HCT116 (cell line): ENCODE measurements around the gene COPG2. TPM values are rescaled to one million over a fixed set of nuclear protein-coding genes. Genes with fewer than 3 reads are reported as not detected.

Experiments
- ATAC-seq: fragments of 200-7000 bp; cut with Tn5 transposase; 2 replicates; pipeline ENCODE4 v1.9.1; 2020; ENCODE audit warnings: mild to moderate bottlenecking, moderate library complexity
- BruUV-seq: library from RNA; stranded (reverse); fragments of 400-500 nt; replicated peaks from 2 replicates; lab custom pipeline; 2021; lab: Mats Ljungman, UMichigan
- CTCF ChIA-PET: fragments of 300-600 bp; sonication (Branson Sonifier 250); formaldehyde crosslinking; loops from one replicate; lab custom pipeline; 2021; ENCODE audit warnings: antibody characterized with exemption; lab: Charles Lee
- POLR2A ChIA-PET: fragments of 300-600, 350-600 bp; sonication (Branson Sonifier 250); formaldehyde crosslinking; loops from one replicate; lab custom pipeline; 2021; ENCODE audit warnings: antibody characterized with exemption; lab: Charles Lee
- RAD21 ChIA-PET, 2 experiments: fragments of 300-600 bp; sonication (Branson Sonifier 250); formaldehyde crosslinking; loops; one replicate each; lab custom pipeline; 2023; ENCODE audit warnings: low total read pairs in 2 of 2; ENCODE audit not compliant: uncharacterized antibody in 2 of 2, unreplicated experiment in 2 of 2, low non-redundant PET in 1 of 2; lab: Charles Lee
- DNase-seq: peaks from one replicate; pipeline ENCODE4 v3.0.0-alpha.2; 2010; ENCODE audit warnings: low read depth, low spot score
- H2AFZ ChIP-seq: fragments of 200-600 bp; shearing (Covaris generic), sonication (generic); 2 replicates; pipeline ENCODE4 v1.6.1; 2017; ENCODE audit warnings: low read depth, mixed run types, mixed read lengths, antibody characterized with exemption, low read length; ENCODE audit not compliant: poor library complexity, severe bottlenecking
- H3K27ac ChIP-seq: 2 replicates; pipeline ENCODE4 v1.5.1; 2012; ENCODE audit warnings: low read depth, low read length
- H3K27me3 ChIP-seq: fragments of 200-600 bp; sonication (generic); 2 replicates; pipeline ENCODE4 v1.6.1; 2016; ENCODE audit warnings: mixed run types, low read length, mixed read lengths; ENCODE audit not compliant: insufficient read depth
- H3K36me3 ChIP-seq, 2 experiments: fragments of 200-500 bp in 1 of 2; fragments of 200-600 bp in 1 of 2; sonication (Bioruptor generic) in 1 of 2; sonication (generic) in 1 of 2; 2 replicates each; pipeline versions ENCODE4 v1.5.1 to v1.6.1; 2014 to 2016; ENCODE audit warnings: low read length in 2 of 2, inconsistent platforms in 1 of 2, mixed read lengths in 1 of 2, mixed run types in 1 of 2; ENCODE audit not compliant: insufficient read depth in 2 of 2, control insufficient read depth in 1 of 2
- H3K4me1 ChIP-seq, 2 experiments: fragments of 200-600 bp in 1 of 2; sonication (generic) in 1 of 2; 2 replicates each; pipeline versions ENCODE4 v1.5.1 to v1.6.1; 2012 to 2017; ENCODE audit warnings: low read length in 2 of 2, inconsistent platforms in 1 of 2, mild to moderate bottlenecking in 1 of 2, mixed read lengths in 1 of 2, mixed run types in 1 of 2, moderate library complexity in 1 of 2; ENCODE audit not compliant: insufficient read depth in 2 of 2, control insufficient read depth in 1 of 2
- H3K4me2 ChIP-seq: fragments of 200-600 bp; sonication (generic); 2 replicates; pipeline ENCODE4 v1.6.1; 2017; ENCODE audit warnings: mixed run types, low read length, mixed read lengths
- H3K4me3 ChIP-seq, 2 experiments: fragments of 200-600 bp in 1 of 2; sonication (generic) in 1 of 2; replicated peaks in 1 of 2; 2 replicates each; pipeline ENCODE4 v1.5.1; 2011 to 2016; ENCODE audit warnings: low read length in 2 of 2, control low read depth in 1 of 2, low read depth in 1 of 2, mild to moderate bottlenecking in 1 of 2, mixed read lengths in 1 of 2, mixed run types in 1 of 2
- H3K79me2 ChIP-seq: fragments of 200-600 bp; sonication (generic); 2 replicates; pipeline ENCODE4 v1.6.1; 2017; ENCODE audit warnings: mild to moderate bottlenecking, mixed run types, low read length, moderate library complexity, mixed read lengths; ENCODE audit not compliant: insufficient read depth
- H3K9ac ChIP-seq: fragments of 200-600 bp; sonication (generic); 2 replicates; pipeline ENCODE4 v1.6.1; 2016; ENCODE audit warnings: low read length, mixed read lengths
- H3K9me2 ChIP-seq: fragments of 200-600 bp; sonication (generic), shearing (Covaris generic); 2 replicates; pipeline ENCODE4 v1.6.1; 2017; ENCODE audit warnings: mixed run types, mild to moderate bottlenecking, moderate library complexity; ENCODE audit not compliant: insufficient read depth
- H3K9me3 ChIP-seq, 2 experiments: fragments of 200-500 bp in 1 of 2; fragments of 200-600 bp in 1 of 2; sonication (Bioruptor generic) in 1 of 2; sonication (generic) in 1 of 2; 2 replicates each; pipeline ENCODE4 v1.6.1; 2014 to 2017; ENCODE audit warnings: low read length in 2 of 2, mixed read lengths in 2 of 2, inconsistent platforms in 1 of 2, low read depth in 1 of 2, mild to moderate bottlenecking in 1 of 2, mixed run types in 1 of 2, moderate library complexity in 1 of 2; ENCODE audit not compliant: control insufficient read depth in 1 of 2, insufficient read depth in 1 of 2
- H4K20me1 ChIP-seq: fragments of 200-600 bp; sonication (generic), shearing (Covaris generic); 2 replicates; pipeline ENCODE4 v1.6.1; 2017; ENCODE audit warnings: mixed run types, mild to moderate bottlenecking, moderate library complexity; ENCODE audit not compliant: insufficient read depth
- CBX3 ChIP-seq: IDR thresholded peaks from 2 replicates; pipeline ENCODE4 v1.6.1; 2012; ENCODE audit warnings: low read depth
- EGR1 ChIP-seq: IDR thresholded peaks from 2 replicates; pipeline ENCODE4 v1.6.1; 2012; ENCODE audit warnings: low read depth
- ELF1 ChIP-seq: IDR thresholded peaks from 2 replicates; pipeline ENCODE4 v1.6.1; 2012; ENCODE audit warnings: low read depth, borderline replicate concordance
- EZH2 ChIP-seq: fragments of 200-600 bp; sonication (generic); IDR thresholded peaks from 2 replicates; pipeline ENCODE4 v1.6.1; 2017; ENCODE audit warnings: antibody characterized with exemption, mixed run types
- POLR2A ChIP-seq: IDR thresholded peaks from 2 replicates; pipeline ENCODE4 v1.7.0; 2011; ENCODE audit warnings: borderline replicate concordance; ENCODE audit not compliant: insufficient read depth, insufficient read length; ENCODE audit errors: extremely low read depth
- POLR2AphosphoS5 ChIP-seq: IDR thresholded peaks from 2 replicates; pipeline ENCODE4 v1.6.1; 2011; ENCODE audit warnings: mild to moderate bottlenecking, low read depth, low read length, moderate library complexity
- SIN3A ChIP-seq: IDR thresholded peaks from 2 replicates; pipeline ENCODE4 v1.6.1; 2012; ENCODE audit warnings: low read depth
- SRF ChIP-seq: IDR thresholded peaks from 2 replicates; pipeline ENCODE4 v1.6.1; 2012; ENCODE audit warnings: low read depth
- TCF7L2 ChIP-seq: IDR thresholded peaks from 2 replicates; pipeline ENCODE4 v1.7.0; 2011; ENCODE audit warnings: borderline replicate concordance, inconsistent platforms; ENCODE audit not compliant: insufficient read depth, insufficient read length; ENCODE audit errors: extremely low read depth
- YY1 ChIP-seq: IDR thresholded peaks from 2 replicates; pipeline ENCODE4 v1.6.1; 2011; ENCODE audit warnings: low read length, low read depth, moderate library complexity, mild to moderate bottlenecking; ENCODE audit not compliant: insufficient replicate concordance; ENCODE audit errors: extremely low read depth
- intact Hi-C: fragments of 100-400 bp; cut with micrococcal nuclease; formaldehyde crosslinking; loops from 2 replicates; pipeline ENCODE4 v1.10.0; 2022
- total RNA-seq: library from RNA; stranded (reverse); gene quantifications from one replicate; pipeline ENCODE4 v1.2.1, GENCODE V29; 2021; ENCODE audit not compliant: unreplicated experiment
- TF ChIP-seq, protein P1 (sequence below): IDR thresholded peaks from 2 replicates; pipeline ENCODE4 v1.6.1; 2012
- TF ChIP-seq, protein P2 (sequence below): IDR thresholded peaks from 2 replicates; pipeline ENCODE4 v1.6.1; 2011; ENCODE audit warnings: mild to moderate bottlenecking, low read length, moderate library complexity; ENCODE audit not compliant: insufficient replicate concordance; ENCODE audit errors: extremely low read depth

COPG2 gene
- total RNA-seq, 1 experiment from 2014 or later: 31.0 TPM

DNA sequence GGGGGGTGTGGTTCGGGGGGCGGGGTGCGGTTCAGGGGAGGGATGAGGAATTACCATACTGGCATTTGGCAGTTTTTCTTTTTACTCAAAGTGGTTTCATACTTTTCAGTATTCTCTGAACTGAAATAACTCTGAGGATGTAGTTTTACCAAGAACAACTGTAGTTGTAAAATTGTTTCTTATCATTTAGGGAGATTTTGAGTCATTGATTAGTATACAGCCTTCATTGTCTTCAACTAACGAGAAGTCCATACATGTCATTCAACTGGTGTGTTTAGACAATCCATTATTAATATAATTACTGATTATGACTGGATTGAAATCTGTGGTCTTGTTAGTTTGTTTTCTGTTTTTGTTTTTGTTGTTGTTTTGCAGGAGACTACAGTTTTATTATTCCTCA lies 40.8 kb downstream of the COPG2 start:
- TF ChIP-seq CBX3: no peak
- TF ChIP-seq, protein P1, sequence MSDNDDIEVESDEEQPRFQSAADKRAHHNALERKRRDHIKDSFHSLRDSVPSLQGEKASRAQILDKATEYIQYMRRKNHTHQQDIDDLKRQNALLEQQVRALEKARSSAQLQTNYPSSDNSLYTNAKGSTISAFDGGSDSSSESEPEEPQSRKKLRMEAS: no peak
- TF ChIP-seq SIN3A: no peak
- no peak for TF ChIP-seq SRF
- no peak for TF ChIP-seq YY1
- no peak for TF ChIP-seq POLR2A
- no peak for TF ChIP-seq EGR1
- intact Hi-C loops: no loop called here
- ChIA-PET RAD21 (no interaction called here), POLR2A (no interaction called here), CTCF (no interaction called here)
- Histone ChIP-seq H3K4me1 (peaks cover 0 to 7% of the 10 kb centered on the region in 2 experiments; a peak in 2 of 4 replicates), H3K9me3 (peaks cover 0 to 5% of the 10 kb centered on the region in 2 experiments; a peak in 3 of 4 replicates), H3K79me2 (no peaks in the 10 kb centered on the region), H3K4me2 (no peak overlapping the region), H3K27ac (no peak overlapping the region), H3K4me3 (no peak overlapping the region), H3K27me3 (no peaks in the 10 kb centered on the region), H2AFZ (no peak overlapping the region), H3K9ac (no peak overlapping the region), H3K36me3 (peaks cover 0 to 3% of the 10 kb centered on the region in 2 experiments; a peak in 1 of 4 replicates), H4K20me1 (no peaks in the 10 kb centered on the region), H3K9me2 (no peaks in the 10 kb centered on the region)
- no TSS peak for BruUV-seq
- no peak for ATAC-seq
- DNase-seq: no peak

DNA sequence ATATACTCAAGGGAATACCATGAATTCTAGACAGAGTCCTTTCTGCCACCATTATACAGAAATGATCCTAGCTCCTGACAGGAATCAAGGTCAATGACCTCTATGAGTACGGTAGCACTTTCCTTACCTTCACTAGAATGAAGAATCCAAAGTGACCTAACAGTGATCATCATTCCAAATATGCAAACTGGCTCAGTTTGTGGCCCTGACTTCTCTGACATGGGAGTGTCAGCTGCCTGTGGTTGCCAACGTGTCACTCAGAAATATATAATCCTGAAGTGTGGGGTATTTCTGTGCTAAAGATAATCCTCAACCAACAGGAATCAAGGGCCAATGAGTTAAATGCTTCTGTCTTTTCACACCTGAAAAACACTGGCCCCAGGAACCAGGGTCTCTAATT lies 45.7 kb downstream of the COPG2 start:
- ChIA-PET POLR2A (no interaction called here), RAD21 (no interaction called here), CTCF (no interaction called here)
- H3K4me3 ChIP-seq: no peak overlapping the region
- no peaks in the 10 kb centered on the region for H4K20me1 ChIP-seq
- H3K27ac ChIP-seq: no peak overlapping the region
- H3K79me2 ChIP-seq: no peaks in the 10 kb centered on the region
- DNase-seq (no peak), ATAC-seq (no peak)
- TF ChIP-seq TCF7L2 (no peak), ELF1 (no peak), POLR2AphosphoS5 (no peak), SRF (no peak), CBX3 (no peak), EZH2 (no peak), YY1 (no peak)
- TF ChIP-seq, protein P1: no peak
- TF ChIP-seq, protein P2, sequence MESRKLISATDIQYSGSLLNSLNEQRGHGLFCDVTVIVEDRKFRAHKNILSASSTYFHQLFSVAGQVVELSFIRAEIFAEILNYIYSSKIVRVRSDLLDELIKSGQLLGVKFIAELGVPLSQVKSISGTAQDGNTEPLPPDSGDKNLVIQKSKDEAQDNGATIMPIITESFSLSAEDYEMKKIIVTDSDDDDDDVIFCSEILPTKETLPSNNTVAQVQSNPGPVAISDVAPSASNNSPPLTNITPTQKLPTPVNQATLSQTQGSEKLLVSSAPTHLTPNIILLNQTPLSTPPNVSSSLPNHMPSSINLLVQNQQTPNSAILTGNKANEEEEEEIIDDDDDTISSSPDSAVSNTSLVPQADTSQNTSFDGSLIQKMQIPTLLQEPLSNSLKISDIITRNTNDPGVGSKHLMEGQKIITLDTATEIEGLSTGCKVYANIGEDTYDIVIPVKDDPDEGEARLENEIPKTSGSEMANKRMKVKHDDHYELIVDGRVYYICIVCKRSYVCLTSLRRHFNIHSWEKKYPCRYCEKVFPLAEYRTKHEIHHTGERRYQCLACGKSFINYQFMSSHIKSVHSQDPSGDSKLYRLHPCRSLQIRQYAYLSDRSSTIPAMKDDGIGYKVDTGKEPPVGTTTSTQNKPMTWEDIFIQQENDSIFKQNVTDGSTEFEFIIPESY: no peak
- no peaks in the 10 kb centered on the region; a peak in 1 of 4 replicates for H3K9me3 ChIP-seq
- no peaks in the 10 kb centered on the region for H3K9me2 ChIP-seq
- H3K36me3 ChIP-seq: no peaks in the 10 kb centered on the region
- H2AFZ ChIP-seq: no peak overlapping the region
- BruUV-seq: no TSS peak
- intact Hi-C loops: no loop called here
- H3K4me2 ChIP-seq: no peak overlapping the region
- H3K9ac ChIP-seq: no peak overlapping the region
- no peaks in the 10 kb centered on the region for H3K27me3 ChIP-seq
- H3K4me1 ChIP-seq: no peaks in the 10 kb centered on the region
